VCaP (cell line): ENCODE results near the gene SSUH2.
"Not testable (repeated sequence)": the region's sequence is repeated elsewhere in the genome, so short reads cannot be mapped to it uniquely, and the experiment has no call there.

ENCODE experiments used
- H3K27ac ChIP-seq: fragments of 450-650 bp; 2 replicates; pipeline ENCODE4 v1.5.1; 2017
- TF ChIP-seq, protein P1 (sequence below): fragments of 450-650 bp; conservative IDR thresholded peaks from 2 replicates; pipeline ENCODE4 v1.5.1; 2017; ENCODE audit warnings: mild to moderate bottlenecking, moderate library complexity

The SSUH2 gene

DNA sequence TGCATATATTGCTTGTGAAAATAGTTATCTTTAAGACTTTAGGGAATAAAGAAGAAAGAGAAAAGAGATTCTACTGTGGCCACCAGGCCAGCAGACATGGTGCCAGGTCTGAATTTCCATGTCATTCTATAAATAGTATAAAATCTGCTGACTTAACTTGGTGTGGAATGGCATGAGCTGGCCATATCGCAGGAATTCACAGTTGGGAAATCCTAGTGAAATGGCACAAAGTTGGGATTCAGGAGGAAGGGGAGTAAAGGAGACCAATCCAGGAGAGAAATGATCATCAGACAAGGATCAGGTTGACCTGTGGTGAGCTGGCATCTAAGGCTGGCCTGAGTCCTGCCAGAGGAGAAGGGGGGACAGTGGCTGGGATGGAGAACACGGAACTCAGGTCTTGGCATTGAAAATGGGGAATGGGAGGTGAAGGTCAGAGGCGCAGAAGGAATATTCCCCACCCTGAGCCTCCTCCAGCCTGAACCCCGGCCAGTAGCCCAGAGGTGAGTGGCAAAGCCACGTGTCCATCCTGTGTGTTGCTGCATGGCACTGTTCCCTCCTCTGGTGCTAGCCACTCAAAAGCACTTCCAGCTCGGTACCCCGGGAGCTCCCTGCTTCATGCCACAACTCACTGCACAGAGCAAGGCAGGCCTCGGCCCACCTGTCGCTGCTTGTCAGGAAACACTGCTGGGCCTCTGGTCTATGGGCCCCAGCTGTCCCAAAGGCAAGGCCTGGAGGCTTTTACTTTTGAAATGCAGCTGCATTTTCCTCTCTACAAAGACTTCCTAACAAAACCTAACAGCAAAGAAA lies 51.4 kb downstream of the SSUH2 start:
- no peak overlapping the region for H3K27ac ChIP-seq
- TF ChIP-seq, protein P1, sequence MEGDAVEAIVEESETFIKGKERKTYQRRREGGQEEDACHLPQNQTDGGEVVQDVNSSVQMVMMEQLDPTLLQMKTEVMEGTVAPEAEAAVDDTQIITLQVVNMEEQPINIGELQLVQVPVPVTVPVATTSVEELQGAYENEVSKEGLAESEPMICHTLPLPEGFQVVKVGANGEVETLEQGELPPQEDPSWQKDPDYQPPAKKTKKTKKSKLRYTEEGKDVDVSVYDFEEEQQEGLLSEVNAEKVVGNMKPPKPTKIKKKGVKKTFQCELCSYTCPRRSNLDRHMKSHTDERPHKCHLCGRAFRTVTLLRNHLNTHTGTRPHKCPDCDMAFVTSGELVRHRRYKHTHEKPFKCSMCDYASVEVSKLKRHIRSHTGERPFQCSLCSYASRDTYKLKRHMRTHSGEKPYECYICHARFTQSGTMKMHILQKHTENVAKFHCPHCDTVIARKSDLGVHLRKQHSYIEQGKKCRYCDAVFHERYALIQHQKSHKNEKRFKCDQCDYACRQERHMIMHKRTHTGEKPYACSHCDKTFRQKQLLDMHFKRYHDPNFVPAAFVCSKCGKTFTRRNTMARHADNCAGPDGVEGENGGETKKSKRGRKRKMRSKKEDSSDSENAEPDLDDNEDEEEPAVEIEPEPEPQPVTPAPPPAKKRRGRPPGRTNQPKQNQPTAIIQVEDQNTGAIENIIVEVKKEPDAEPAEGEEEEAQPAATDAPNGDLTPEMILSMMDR: no peak

DNA sequence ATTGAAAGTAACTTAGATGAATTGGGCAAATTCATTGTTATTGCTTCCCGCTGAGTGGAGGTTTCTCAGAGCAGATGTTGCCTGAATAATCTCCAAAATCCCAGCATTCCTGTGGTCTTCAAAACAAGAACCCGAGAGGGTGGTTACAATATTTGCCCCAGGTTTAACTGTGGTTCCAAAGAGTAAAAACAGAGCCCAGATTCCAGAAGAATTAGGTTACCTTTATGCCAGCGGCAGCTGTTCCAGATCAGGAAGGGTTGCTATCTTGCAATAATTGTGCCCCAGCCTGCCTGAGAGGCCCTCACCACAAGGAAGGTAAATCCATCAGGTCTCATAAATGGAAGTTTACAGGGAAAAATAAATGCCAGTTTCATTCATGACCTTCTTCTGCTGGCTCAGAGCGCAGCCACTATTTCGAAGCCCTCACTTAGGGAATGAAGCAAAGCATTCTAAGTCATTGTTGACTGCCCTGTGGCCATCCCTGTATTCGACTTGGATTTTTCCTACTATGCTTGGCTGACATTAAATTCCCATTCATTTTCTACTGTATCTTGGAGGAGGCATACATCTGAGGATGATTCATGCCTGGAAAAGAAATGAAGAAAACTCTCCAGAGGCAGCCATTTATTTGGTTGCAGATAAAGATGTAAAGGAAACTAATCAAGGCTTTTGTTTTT lies 54.6 kb downstream of the SSUH2 start:
- TF ChIP-seq, protein P1: no peak
- no peak overlapping the region for H3K27ac ChIP-seq

GRCh38 chr3:8584661-8585060 lies 59.9 kb downstream of the SSUH2 start:
- TF ChIP-seq, protein P1: no peak
- H3K27ac ChIP-seq: no peak overlapping the region

DNA sequence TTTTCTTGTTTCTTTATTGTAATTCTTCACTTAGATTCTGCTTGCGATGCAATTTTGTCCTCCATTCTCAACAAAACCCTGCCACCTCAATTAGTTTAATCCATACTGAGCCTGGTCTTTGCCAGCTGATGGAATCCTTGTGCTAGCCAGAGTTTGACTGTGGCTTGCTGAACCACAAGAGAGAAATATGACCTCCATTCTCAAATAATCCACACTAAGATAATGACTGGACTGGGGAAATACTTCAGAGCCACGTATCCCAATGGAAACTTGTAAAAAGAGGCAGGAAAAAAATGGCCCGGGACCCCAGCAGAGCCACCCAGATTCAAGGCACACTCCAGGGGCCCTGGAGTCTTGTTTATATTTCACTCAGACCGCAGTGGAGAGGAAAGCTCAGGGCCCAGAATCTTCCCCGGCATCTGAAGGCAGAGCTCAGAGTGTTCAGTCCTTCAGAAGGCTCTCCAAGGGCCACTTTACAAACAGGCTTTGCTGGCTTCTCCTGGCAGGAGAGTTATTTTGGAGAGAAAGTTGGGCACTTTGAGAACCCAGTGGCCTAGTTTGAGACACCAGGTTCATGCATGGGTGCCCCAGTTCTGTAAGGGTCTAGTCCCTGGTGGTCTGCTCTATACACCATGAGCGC lies 62.7 kb downstream of the SSUH2 start:
- H3K27ac ChIP-seq: no peak overlapping the region
- TF ChIP-seq, protein P1: no peak

- no peak overlapping the region for H3K27ac ChIP-seq
- TF ChIP-seq, protein P1: no peak
These were observed 63.2 kb downstream of the SSUH2 start for GRCh38 chr3:8581373-8581772.

DNA sequence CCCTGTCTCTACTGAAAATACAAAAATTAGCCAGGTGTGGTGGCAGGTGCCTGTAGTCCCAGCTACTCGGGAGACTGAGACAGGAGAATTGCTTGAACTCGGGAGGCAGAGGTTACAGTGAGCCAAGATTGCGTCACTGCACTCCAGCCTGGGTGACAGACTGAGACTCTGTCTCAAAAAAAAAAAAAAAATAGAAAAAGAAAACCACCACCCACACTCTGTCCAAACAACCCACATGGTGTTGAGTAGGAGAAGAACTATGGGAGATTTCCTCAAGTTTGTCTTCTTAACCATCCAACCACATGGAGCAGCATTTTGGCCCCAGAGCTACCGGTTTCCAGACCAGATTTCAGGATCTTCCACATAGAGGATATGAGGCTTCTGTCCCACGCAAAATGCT lies 64.2 kb downstream of the SSUH2 start:
- H3K27ac ChIP-seq: not testable (repeated sequence)

DNA sequence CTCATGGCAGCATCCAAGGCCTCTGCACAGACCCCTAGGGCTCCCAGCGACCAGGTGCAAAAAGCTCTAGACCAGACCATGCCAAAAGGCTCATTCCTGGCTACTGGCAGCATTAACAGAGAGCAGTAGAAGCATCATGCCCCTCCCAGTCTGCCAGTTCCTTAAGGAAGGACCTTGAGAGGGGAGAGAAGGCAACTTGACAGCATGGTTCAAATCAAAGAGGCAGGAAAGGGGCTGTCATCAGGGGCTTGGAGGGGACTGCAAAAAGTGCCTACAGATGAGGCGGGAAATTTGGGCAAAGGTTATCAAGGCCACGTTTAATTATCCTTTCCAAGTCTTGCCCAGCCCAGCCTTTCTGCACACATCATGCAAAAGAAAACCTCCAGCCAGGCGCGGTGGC lies 64.7 kb downstream of the SSUH2 start:
- H3K27ac ChIP-seq: no peak overlapping the region
- TF ChIP-seq, protein P1: no peak
